H1 (cell line): Measurements from ENCODE around the gene NUP85.

Source experiments
- CBX5 ChIP-seq: fragments of 300-800, 300-1000 bp; sonication (generic); IDR thresholded peaks from 2 replicates; pipeline ENCODE4 v1.7.1; 2016; ENCODE audit warnings: antibody characterized with exemption, low read length, low read depth
- CHD1 ChIP-seq: IDR thresholded peaks from 2 replicates; pipeline ENCODE4 v1.6.1; 2012; ENCODE audit warnings: low read depth, low read length, improper control_type of control experiment
- CTCF ChIP-seq, 3 experiments: IDR thresholded peaks; 1 replicate in 2 of 3; 2 replicates in 1 of 3; pipeline versions ENCODE4 v1.5.1 to v1.6.1; 2011; ENCODE audit warnings: low read length in 3 of 3, mild to moderate bottlenecking in 3 of 3, inconsistent platforms in 2 of 3, low read depth in 1 of 3, moderate library complexity in 1 of 3; ENCODE audit not compliant: insufficient read depth in 1 of 3; ENCODE audit errors: control extremely low read depth in 1 of 3
- EZH2 ChIP-seq: fragments of 200-600 bp; sonication (generic); IDR thresholded peaks from 2 replicates; pipeline ENCODE4 v1.7.1; 2012; ENCODE audit warnings: low read depth, mild to moderate bottlenecking, moderate library complexity, low read length, inconsistent platforms; ENCODE audit not compliant: severe bottlenecking
- GTF2F1 ChIP-seq: IDR thresholded peaks from 2 replicates; pipeline ENCODE4 v1.6.1; 2012; ENCODE audit warnings: low read depth, low read length, improper control_type of control experiment, borderline replicate concordance
- POLR2A ChIP-seq, 2 experiments: IDR thresholded peaks; 1 replicate in 1 of 2; 2 replicates in 1 of 2; pipeline ENCODE4 v1.6.1; 2011; ENCODE audit warnings: low read depth in 2 of 2, low read length in 2 of 2, mild to moderate bottlenecking in 2 of 2; ENCODE audit errors: control extremely low read depth in 1 of 2
- POLR2AphosphoS5 ChIP-seq: IDR thresholded peaks from 2 replicates; pipeline ENCODE4 v1.6.1; 2011; ENCODE audit warnings: low read depth, low read length
- RAD21 ChIP-seq, 2 experiments: IDR thresholded peaks in 1 of 2; conservative IDR thresholded peaks in 1 of 2; 2 replicates each; pipeline ENCODE4 v1.6.1; 2011; ENCODE audit warnings: low read depth in 2 of 2, low read length in 2 of 2, improper control_type of control experiment in 1 of 2, inconsistent platforms in 1 of 2, mild to moderate bottlenecking in 1 of 2, moderate library complexity in 1 of 2
- RNF2 ChIP-seq: fragments of 200-900, 300-1000 bp; sonication (generic); IDR thresholded peaks from 2 replicates; pipeline ENCODE4 v1.7.1; 2016; ENCODE audit warnings: borderline replicate concordance, low read depth, mild to moderate bottlenecking, antibody characterized with exemption, low read length; ENCODE audit not compliant: poor library complexity, severe bottlenecking; ENCODE audit errors: missing control alignments
- RXRA ChIP-seq: IDR thresholded peaks from 2 replicates; pipeline ENCODE4 v1.6.1; 2011; ENCODE audit warnings: low read depth, mild to moderate bottlenecking, low read length, moderate library complexity; ENCODE audit not compliant: insufficient read depth
- YY1 ChIP-seq: IDR thresholded peaks from 2 replicates; pipeline ENCODE4 v1.6.1; 2011; ENCODE audit warnings: low read depth, mild to moderate bottlenecking, low read length
- ZNF274 ChIP-seq: IDR thresholded peaks from 2 replicates; pipeline ENCODE4 v1.7.0; 2012; ENCODE audit warnings: low read length, borderline replicate concordance; ENCODE audit errors: extremely low read depth
- TF ChIP-seq, protein P1 (sequence below): IDR thresholded peaks from 2 replicates; pipeline ENCODE4 v1.6.1; 2011; ENCODE audit warnings: low read length, improper control_type of control experiment

DNA sequence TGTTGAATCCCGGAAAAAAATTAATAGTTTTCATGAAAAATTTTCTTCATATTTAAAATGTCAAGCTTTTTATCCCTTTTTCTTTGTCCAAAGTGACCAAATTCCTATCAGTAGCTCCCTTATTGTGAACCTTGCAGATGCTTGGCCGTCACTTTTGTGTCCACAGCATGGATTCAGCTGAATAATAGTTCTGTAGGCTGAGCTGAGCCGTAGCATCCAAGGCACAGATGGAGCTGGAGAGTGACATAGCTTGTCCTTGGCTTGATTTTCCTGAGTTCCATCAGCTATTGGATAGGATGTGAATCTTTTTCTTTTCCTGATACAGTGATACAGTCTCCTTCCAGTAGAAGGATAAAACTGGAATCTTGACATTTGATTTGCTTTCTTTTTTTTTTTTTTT is 3.6 kb downstream of the NUP85 start:
- TF ChIP-seq CTCF (IDR thresholded peaks at IDR 0.05; ENCODE audit: control extremely low read depth in 1 of 3, insufficient read depth in 1 of 3, low read depth in 1 of 3, low read length in 3 of 3) (no peak), RAD21 (IDR thresholded peaks at IDR 0.05 in 1 of 2, conservative IDR thresholded peaks at IDR 0.05 in 1 of 2; ENCODE audit: low read depth in 2 of 2, low read length in 2 of 2) (no peak), POLR2AphosphoS5 (no peak), CHD1 (no peak), GTF2F1 (no peak), YY1 (no peak), POLR2A (IDR thresholded peaks at IDR 0.05; ENCODE audit: control extremely low read depth in 1 of 2, low read depth in 2 of 2, low read length in 2 of 2) (no peak), ZNF274 (no peak), RXRA (no peak), EZH2 (no peak), CBX5 (no peak), RNF2 (no peak)
- TF ChIP-seq, protein P1, sequence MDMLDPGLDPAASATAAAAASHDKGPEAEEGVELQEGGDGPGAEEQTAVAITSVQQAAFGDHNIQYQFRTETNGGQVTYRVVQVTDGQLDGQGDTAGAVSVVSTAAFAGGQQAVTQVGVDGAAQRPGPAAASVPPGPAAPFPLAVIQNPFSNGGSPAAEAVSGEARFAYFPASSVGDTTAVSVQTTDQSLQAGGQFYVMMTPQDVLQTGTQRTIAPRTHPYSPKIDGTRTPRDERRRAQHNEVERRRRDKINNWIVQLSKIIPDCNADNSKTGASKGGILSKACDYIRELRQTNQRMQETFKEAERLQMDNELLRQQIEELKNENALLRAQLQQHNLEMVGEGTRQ, result no peak
